Neural progenitor cell (in vitro differentiated cells): ENCODE results near the gene CD3D. TPM values are rescaled to one million over a fixed set of nuclear protein-coding genes. Genes with fewer than 3 reads are reported as not detected.

Experiments
- DNase-seq: peaks from one replicate; pipeline ENCODE4 v3.0.0-alpha.2; 2016; ENCODE audit warnings: low spot score
- H2AFZ ChIP-seq: fragments of 200-600 bp; sonication (generic); replicated peaks from 2 replicates; pipeline ENCODE4 v1.6.1; 2016; ENCODE audit warnings: antibody characterized with exemption
- H3F3A ChIP-seq: fragments of 200-600 bp; sonication (generic); 2 replicates; pipeline ENCODE4 v1.6.1; 2016; ENCODE audit warnings: antibody characterized with exemption, low read depth
- H3K27ac ChIP-seq: fragments of 200-600 bp; sonication (generic); 2 replicates; pipeline ENCODE4 v1.5.1; 2016; ENCODE audit warnings: mild to moderate bottlenecking
- H3K27me3 ChIP-seq: fragments of 200-600 bp; sonication (generic); 2 replicates; pipeline ENCODE4 v1.6.1; 2016; ENCODE audit warnings: mild to moderate bottlenecking, moderate library complexity
- H3K36me3 ChIP-seq: fragments of 200-600 bp; sonication (generic); 2 replicates; pipeline ENCODE4 v1.5.1; 2016
- H3K4me1 ChIP-seq: fragments of 200-600 bp; sonication (generic); 2 replicates; pipeline ENCODE4 v1.6.1; 2016; ENCODE audit warnings: mixed run types
- H3K4me2 ChIP-seq: fragments of 200-600 bp; sonication (generic); 2 replicates; pipeline ENCODE4 v1.6.1; 2016
- H3K4me3 ChIP-seq: fragments of 200-600 bp; sonication (generic); 2 replicates; pipeline ENCODE4 v1.5.1; 2016
- H3K79me2 ChIP-seq: fragments of 200-600 bp; sonication (generic); 2 replicates; pipeline ENCODE4 v1.6.1; 2016; ENCODE audit warnings: low read depth
- H3K9ac ChIP-seq: fragments of 200-600 bp; sonication (generic); 2 replicates; pipeline ENCODE4 v1.6.1; 2016
- H3K9me3 ChIP-seq: fragments of 200-600 bp; sonication (generic); 2 replicates; pipeline ENCODE4 v1.5.1; 2016; ENCODE audit warnings: low read depth
- H4K20me1 ChIP-seq: fragments of 200-600 bp; sonication (generic); 2 replicates; pipeline ENCODE4 v1.6.1; 2016; ENCODE audit warnings: low read depth
- H3K27ac Mint-ChIP-seq: 3 replicates; pipeline ENCODE4 v1.8.0; 2021; ENCODE audit warnings: mixed read lengths
- H3K27me3 Mint-ChIP-seq: 2 replicates; pipeline ENCODE4 v1.8.0; 2022; ENCODE audit warnings: low read depth, mild to moderate bottlenecking, inconsistent platforms, moderate library complexity, mixed read lengths; ENCODE audit not compliant: insufficient read depth
- H3K36me3 Mint-ChIP-seq: 3 replicates; pipeline ENCODE4 v1.8.0; 2021; ENCODE audit warnings: mixed read lengths
- H3K4me1 Mint-ChIP-seq: 3 replicates; pipeline ENCODE4 v1.8.0; 2021; ENCODE audit warnings: mixed read lengths
- H3K4me3 Mint-ChIP-seq: 3 replicates; pipeline ENCODE4 v1.8.0; 2021; ENCODE audit warnings: mild to moderate bottlenecking, moderate library complexity, mixed read lengths
- H3K9me3 Mint-ChIP-seq: 3 replicates; pipeline ENCODE4 v1.8.0; 2020; ENCODE audit warnings: mixed read lengths
- CTCF ChIP-seq: fragments of 200-600 bp; sonication (generic); IDR thresholded peaks from 2 replicates; pipeline ENCODE4 v1.5.1; 2017; ENCODE audit warnings: antibody characterized with exemption, mild to moderate bottlenecking
- EZH2 ChIP-seq: fragments of 200-600 bp; sonication (generic); IDR thresholded peaks from 2 replicates; pipeline ENCODE4 v1.6.1; 2017; ENCODE audit warnings: antibody characterized with exemption, mild to moderate bottlenecking, moderate library complexity
- EZH2phosphoT487 ChIP-seq: fragments of 200-600 bp; sonication (generic); IDR thresholded peaks from 2 replicates; pipeline ENCODE4 v1.6.1; 2017; ENCODE audit warnings: antibody characterized with exemption
- total RNA-seq: library from RNA; depleted of rRNA; stranded (reverse); fragments of >200 nt; gene quantifications from 2 replicates; pipeline ENCODE4 v1.2.3, GENCODE V29; 2015; ENCODE audit warnings: low replicate concordance

CD3D gene
- total RNA-seq, 1 donor from 2014 or later, result not detected

DNA sequence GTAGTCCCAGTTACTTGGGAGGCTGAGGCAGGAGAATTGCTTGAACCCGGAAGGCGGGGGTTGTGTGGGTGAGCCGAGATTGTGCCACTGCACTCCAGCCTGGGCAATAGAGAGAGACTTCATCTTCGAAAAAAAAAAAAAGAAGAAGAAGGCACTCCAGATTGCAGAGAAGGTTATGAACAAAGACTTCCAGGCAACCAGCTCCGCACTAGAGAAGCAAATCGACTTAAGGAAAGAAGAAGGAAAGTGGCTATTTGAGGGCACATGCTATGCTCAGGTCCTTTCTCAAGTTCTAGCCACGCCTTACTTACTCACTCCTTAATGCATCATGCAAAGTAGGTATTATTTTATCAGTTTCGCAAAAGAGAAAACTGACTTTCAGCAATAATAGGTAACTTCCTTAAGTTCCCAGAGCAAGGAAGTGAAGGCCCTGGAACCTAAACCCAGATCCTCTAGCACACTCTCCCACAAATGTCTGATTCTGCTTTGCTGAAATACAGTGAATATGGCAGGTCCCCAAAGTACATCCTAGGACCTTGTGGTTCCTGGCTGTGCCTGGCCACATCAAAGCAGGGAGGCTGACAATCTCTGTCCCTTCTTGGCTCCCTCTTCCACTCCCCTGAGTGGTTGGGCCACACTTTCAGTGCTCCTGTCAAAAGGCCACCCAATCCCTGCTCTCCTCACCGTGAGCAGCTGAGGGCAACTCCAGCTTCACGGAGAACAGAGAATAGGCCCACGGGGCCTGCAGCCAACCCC is 23.7 kb downstream of the CD3D start:
- Histone ChIP-seq H3K4me3 (no peak overlapping the region), H3K4me1 (peaks cover 25% of the 10 kb centered on the region), H3K9me3 (no peaks in the 10 kb centered on the region), H4K20me1 (no peaks in the 10 kb centered on the region), H3K9ac (no peak overlapping the region), H3K36me3 (no peaks in the 10 kb centered on the region), H2AFZ (no peak overlapping the region), H3K27ac (no peak overlapping the region), H3K79me2 (no peaks in the 10 kb centered on the region), H3K27me3 (no peaks in the 10 kb centered on the region), H3F3A (peaks cover 24% of the 10 kb centered on the region), H3K4me2 (no peak overlapping the region)
- no peaks in the 10 kb centered on the region for H3K36me3 Mint-ChIP-seq
- TF ChIP-seq EZH2phosphoT487 (no peak), EZH2 (no peak), CTCF (no peak)
- DNase-seq, result no peak
- H3K4me1 Mint-ChIP-seq, result peaks cover 31% of the 10 kb centered on the region
- H3K27me3 Mint-ChIP-seq, result peaks cover 10% of the 10 kb centered on the region
- no peak overlapping the region for H3K27ac Mint-ChIP-seq
- H3K4me3 Mint-ChIP-seq, result no peak overlapping the region
- peaks cover 3% of the 10 kb centered on the region for H3K9me3 Mint-ChIP-seq

GRCh38 chr11:118318124-118318523 is 24.4 kb downstream of the CD3D start:
- no peaks in the 10 kb centered on the region for H3K36me3 ChIP-seq
- H3F3A ChIP-seq, result peaks cover 24% of the 10 kb centered on the region
- no peak for TF ChIP-seq EZH2phosphoT487
- no peak for TF ChIP-seq CTCF
- no peaks in the 10 kb centered on the region for H4K20me1 ChIP-seq
- no peak overlapping the region for H3K4me2 ChIP-seq
- no peak overlapping the region for H3K27ac ChIP-seq
- no peak for DNase-seq
- Mint-ChIP-seq H3K27ac (no peak overlapping the region), H3K9me3 (peaks cover 4% of the 10 kb centered on the region), H3K4me1 (peaks cover 33% of the 10 kb centered on the region), H3K4me3 (no peak overlapping the region), H3K36me3 (no peaks in the 10 kb centered on the region), H3K27me3 (peaks cover 10% of the 10 kb centered on the region)
- no peaks in the 10 kb centered on the region for H3K79me2 ChIP-seq
- no peak overlapping the region for H3K9ac ChIP-seq
- H3K4me3 ChIP-seq, result no peak overlapping the region
- no peaks in the 10 kb centered on the region for H3K27me3 ChIP-seq
- no peak overlapping the region for H2AFZ ChIP-seq
- no peaks in the 10 kb centered on the region for H3K9me3 ChIP-seq
- peaks cover 25% of the 10 kb centered on the region for H3K4me1 ChIP-seq

DNA sequence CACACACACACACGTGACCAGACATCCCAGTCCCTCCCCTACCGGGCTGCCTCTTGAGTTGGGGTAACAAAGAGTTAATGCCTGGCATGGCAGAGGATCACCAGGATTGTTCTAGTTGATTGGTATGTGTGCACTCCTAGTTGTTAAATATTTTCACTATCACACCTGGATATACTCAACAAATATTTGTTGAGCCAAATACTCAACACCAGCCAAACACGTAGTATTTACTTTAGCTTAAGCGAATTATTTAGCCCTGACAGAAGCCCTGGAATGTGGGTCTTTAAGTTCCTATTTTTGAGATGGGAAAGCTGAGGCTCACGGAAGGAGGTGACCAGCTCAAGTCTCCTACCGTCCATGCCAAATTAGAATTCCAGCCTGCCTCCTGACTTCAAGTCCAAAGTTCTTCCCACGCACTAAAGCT is 27.5 kb downstream of the CD3D start:
- TF ChIP-seq CTCF (no peak), EZH2 (no peak), EZH2phosphoT487 (no peak)
- peak overlapping the region; percentile 66 for H3K4me2 ChIP-seq
- peaks cover 24% of the 10 kb centered on the region for H3F3A ChIP-seq
- no peaks in the 10 kb centered on the region for H3K36me3 ChIP-seq
- Mint-ChIP-seq H3K4me3 (no peak overlapping the region), H3K36me3 (no peaks in the 10 kb centered on the region), H3K4me1 (peaks cover 33% of the 10 kb centered on the region), H3K27ac (no peak overlapping the region), H3K9me3 (peaks cover 4% of the 10 kb centered on the region), H3K27me3 (peaks cover 13% of the 10 kb centered on the region)
- H4K20me1 ChIP-seq, result no peaks in the 10 kb centered on the region
- H2AFZ ChIP-seq, result peak overlapping the region; percentile 96
- H3K9ac ChIP-seq, result no peak overlapping the region
- H3K27me3 ChIP-seq, result no peaks in the 10 kb centered on the region
- DNase-seq, result no peak
- H3K27ac ChIP-seq, result no peak overlapping the region
- no peak overlapping the region for H3K4me3 ChIP-seq
- H3K9me3 ChIP-seq, result no peaks in the 10 kb centered on the region
- peaks cover 25% of the 10 kb centered on the region for H3K4me1 ChIP-seq
- H3K79me2 ChIP-seq, result no peaks in the 10 kb centered on the region
